Prostate gland (tissue), 2 donors: Measurements from ENCODE around the gene RBM47.

ENCODE experiments used
- POLR2AphosphoS5 ChIP-seq: sonication (generic); formaldehyde crosslinking; IDR thresholded peaks from one replicate; pipeline ENCODE4 v1.6.1; 2017; ENCODE audit warnings: antibody characterized with exemption
- TF ChIP-seq, protein P1 (sequence below), 4 experiments: fragments of 200-600 bp in 2 of 4; fragments of 450-650 bp in 2 of 4; sonication (generic) in 2 of 4; IDR thresholded peaks; 1 replicate in 3 of 4; 2 replicates in 1 of 4; pipeline ENCODE4 v1.5.1; 2016 to 2019; ENCODE audit warnings: antibody characterized with exemption in 4 of 4, mild to moderate bottlenecking in 2 of 4, moderate library complexity in 2 of 4

DNA sequence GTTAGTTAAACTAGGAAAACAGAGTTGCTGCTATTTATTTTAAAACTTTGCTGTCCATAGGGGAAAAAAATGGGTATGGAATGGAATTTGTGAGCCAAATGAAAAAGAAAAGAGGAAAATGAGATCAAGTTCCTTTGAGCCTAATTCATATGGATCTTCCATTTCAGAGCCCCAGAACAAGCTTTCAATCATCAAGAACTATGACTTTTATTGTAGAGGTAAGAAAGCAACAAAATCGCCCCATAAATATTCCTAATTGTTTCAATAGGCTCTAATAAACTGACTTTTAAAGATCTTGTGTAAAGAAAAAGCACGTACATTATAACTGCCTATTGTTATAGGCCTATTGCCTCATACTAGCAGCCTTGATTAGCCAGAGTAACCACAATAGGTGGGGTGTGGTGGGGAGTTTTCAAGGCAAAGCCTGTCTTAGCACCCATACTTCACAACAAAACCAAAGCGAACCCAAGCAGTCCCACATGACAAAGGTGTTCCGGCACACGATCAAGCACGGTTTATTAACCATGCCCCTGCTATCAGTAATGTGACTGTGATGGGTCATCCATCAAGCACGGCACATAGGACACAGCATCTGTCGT, 44.4 kb downstream of the RBM47 start:
- TF ChIP-seq, protein P1, sequence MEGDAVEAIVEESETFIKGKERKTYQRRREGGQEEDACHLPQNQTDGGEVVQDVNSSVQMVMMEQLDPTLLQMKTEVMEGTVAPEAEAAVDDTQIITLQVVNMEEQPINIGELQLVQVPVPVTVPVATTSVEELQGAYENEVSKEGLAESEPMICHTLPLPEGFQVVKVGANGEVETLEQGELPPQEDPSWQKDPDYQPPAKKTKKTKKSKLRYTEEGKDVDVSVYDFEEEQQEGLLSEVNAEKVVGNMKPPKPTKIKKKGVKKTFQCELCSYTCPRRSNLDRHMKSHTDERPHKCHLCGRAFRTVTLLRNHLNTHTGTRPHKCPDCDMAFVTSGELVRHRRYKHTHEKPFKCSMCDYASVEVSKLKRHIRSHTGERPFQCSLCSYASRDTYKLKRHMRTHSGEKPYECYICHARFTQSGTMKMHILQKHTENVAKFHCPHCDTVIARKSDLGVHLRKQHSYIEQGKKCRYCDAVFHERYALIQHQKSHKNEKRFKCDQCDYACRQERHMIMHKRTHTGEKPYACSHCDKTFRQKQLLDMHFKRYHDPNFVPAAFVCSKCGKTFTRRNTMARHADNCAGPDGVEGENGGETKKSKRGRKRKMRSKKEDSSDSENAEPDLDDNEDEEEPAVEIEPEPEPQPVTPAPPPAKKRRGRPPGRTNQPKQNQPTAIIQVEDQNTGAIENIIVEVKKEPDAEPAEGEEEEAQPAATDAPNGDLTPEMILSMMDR (IDR thresholded peaks at IDR 0.05): no peak
- peak; percentile 83 for TF ChIP-seq POLR2AphosphoS5
